GM12878 (cell line): Measurements from ENCODE around the gene CABLES1. TPM values are rescaled to one million over a fixed set of nuclear protein-coding genes. Genes with fewer than 3 reads are reported as not detected.
A peak's percentile ranks its signal among the peaks of the same experiment; 100 is the strongest.

ENCODE experiments used
- ATAC-seq: fragments of 200-7000 bp; cut with Tn5 transposase; 3 replicates; pipeline ENCODE4 v1.9.1; 2020; ENCODE audit warnings: mild to moderate bottlenecking, moderate library complexity
- BruUV-seq: library from RNA; stranded (reverse); fragments of 400-500 nt; replicated peaks from 2 replicates; lab custom pipeline; 2021; lab: Mats Ljungman, UMichigan
- CTCF ChIA-PET: fragments of 300-600 bp; sonication (Branson Sonifier 250); formaldehyde crosslinking; extraction: SDS; loops from one replicate; lab custom pipeline; 2021; ENCODE audit warnings: inconsistent platforms; lab: Yijun Ruan, JAX
- POLR2A ChIA-PET: fragments of 350-600 bp; formaldehyde crosslinking; extraction: SDS; loops from one replicate; lab custom pipeline; 2021; ENCODE audit warnings: inconsistent platforms; lab: Charles Lee
- RAD21 ChIA-PET: fragments of 300-600 bp; sonication (Branson Sonifier 250); formaldehyde crosslinking; loops from one replicate; lab custom pipeline; 2023; ENCODE audit warnings: antibody characterized with exemption; ENCODE audit not compliant: unreplicated experiment; lab: Charles Lee
- SMC1A ChIA-PET: fragments of 300-600 bp; sonication (Branson Sonifier 250); formaldehyde crosslinking; loops from one replicate; lab custom pipeline; 2023; ENCODE audit not compliant: unreplicated experiment, uncharacterized antibody; lab: Charles Lee
- DNase-seq: peaks from one replicate; pipeline ENCODE4 v3.0.0-alpha.2; 2011; ENCODE audit warnings: low read depth, low spot score
- FAIRE-seq: peaks from 3 replicates; lab custom pipeline; 2011; peaks lifted over from hg19 to GRCh38; lab: Jason Lieb, UNC
- H2AFZ ChIP-seq: 2 replicates; pipeline ENCODE4 v1.6.0; 2011; ENCODE audit warnings: low read depth, low read length, control low read depth; ENCODE audit not compliant: control insufficient read depth
- H3K27ac ChIP-seq: 2 replicates; pipeline ENCODE4 v1.5.1; 2011; ENCODE audit warnings: control low read depth; ENCODE audit not compliant: control insufficient read depth, insufficient read depth
- H3K27me3 ChIP-seq, 2 experiments: replicated peaks in 1 of 2; 2 replicates each; pipeline versions ENCODE4 v1.6.0 to v1.6.1; 2011; ENCODE audit warnings: low read length in 1 of 2; ENCODE audit not compliant: control insufficient read depth in 2 of 2, insufficient read depth in 2 of 2
- H3K36me3 ChIP-seq, 2 experiments: 2 replicates each; pipeline ENCODE4 v1.5.1; 2011; ENCODE audit warnings: low read length in 1 of 2; ENCODE audit not compliant: control insufficient read depth in 2 of 2, insufficient read depth in 2 of 2
- H3K4me1 ChIP-seq: 2 replicates; pipeline ENCODE4 v1.6.1; 2011; ENCODE audit warnings: mild to moderate bottlenecking, low read length, moderate library complexity, mixed read lengths; ENCODE audit not compliant: control insufficient read depth, insufficient read depth
- H3K4me2 ChIP-seq: 2 replicates; pipeline ENCODE4 v1.6.0; 2011; ENCODE audit warnings: control low read depth; ENCODE audit not compliant: control insufficient read depth, insufficient read depth
- H3K4me3 ChIP-seq: fragments of 200-600 bp; sonication (generic); 2 replicates; pipeline ENCODE4 v1.5.1; 2016
- H3K79me2 ChIP-seq: 2 replicates; pipeline ENCODE4 v1.6.0; 2011; ENCODE audit warnings: low read length; ENCODE audit not compliant: control insufficient read depth, insufficient read depth
- H3K9ac ChIP-seq: 2 replicates; pipeline ENCODE4 v1.8.0; 2011; ENCODE audit warnings: low read length, control low read depth, mixed read lengths; ENCODE audit not compliant: control insufficient read depth, insufficient read depth
- H3K9me3 ChIP-seq: replicated peaks from 3 replicates; pipeline ENCODE4 v1.5.1; 2011; ENCODE audit warnings: mild to moderate bottlenecking, low read length; ENCODE audit not compliant: control insufficient read depth, insufficient read depth
- H4K20me1 ChIP-seq: 2 replicates; pipeline ENCODE4 v1.6.0; 2011; ENCODE audit not compliant: control insufficient read depth, insufficient read depth
- CHD4 ChIP-seq: fragments of 200-600 bp; sonication (generic); IDR thresholded peaks from 2 replicates; pipeline ENCODE4 v1.6.1; 2016; ENCODE audit warnings: mild to moderate bottlenecking
- HDAC6 ChIP-seq: fragments of 200-600 bp; sonication (generic); IDR thresholded peaks from one replicate; pipeline ENCODE4 v1.8.0; 2017; ENCODE audit warnings: antibody characterized with exemption; ENCODE audit not compliant: unreplicated experiment
- JUNB ChIP-seq: IDR thresholded peaks from 2 replicates; pipeline ENCODE4 v1.6.1; 2016; ENCODE audit warnings: antibody characterized with exemption, mild to moderate bottlenecking
- NBN ChIP-seq: fragments of 450-650 bp; IDR thresholded peaks from 2 replicates; pipeline ENCODE4 v1.6.1; 2016
- SREBF1 ChIP-seq: IDR thresholded peaks from 2 replicates; pipeline ENCODE4 v1.6.1; 2012; ENCODE audit warnings: mild to moderate bottlenecking, low read length
- TCF3 ChIP-seq: IDR thresholded peaks from 2 replicates; pipeline ENCODE4 v1.6.1; 2012; ENCODE audit warnings: low read depth, mild to moderate bottlenecking, low read length, borderline replicate concordance; ENCODE audit not compliant: insufficient read depth
- ZNF207 ChIP-seq: fragments of 450-650 bp; IDR thresholded peaks from 2 replicates; pipeline ENCODE4 v1.6.1; 2014; ENCODE audit warnings: antibody characterized with exemption, mild to moderate bottlenecking, borderline replicate concordance
- ZNF217 ChIP-seq: fragments of 450-650 bp; IDR thresholded peaks from 2 replicates; pipeline ENCODE4 v1.6.1; 2017; ENCODE audit warnings: antibody characterized with exemption, mild to moderate bottlenecking
- WGBS: methylation state at CpG from one replicate; pipeline ENCODE4 v1.1.6; 2016; ENCODE audit warnings: low lambda C conversion rate; ENCODE audit not compliant: insufficient replicate concordance, insufficient coverage; ENCODE audit errors: missing lambda C conversion rate; 5-methylcytosine and 5-hydroxymethylcytosine counted together
- in situ Hi-C: fragments of 300-500 bp; cut with MboI; formaldehyde crosslinking; loops from 9 replicates; pipeline ENCODE4 v1.14.3; 2018; ENCODE audit warnings: mixed read lengths
- intact Hi-C: fragments of 100-400 bp; cut with micrococcal nuclease; formaldehyde crosslinking; loops from one replicate; pipeline ENCODE4 v1.14.2; 2022; ENCODE audit not compliant: unreplicated experiment
- polyA plus RNA-seq, 11 experiments: library from polyadenylated mRNA; depleted of rRNA in 4 of 11; unstranded in 6 of 11; stranded (reverse) in 5 of 11; fragments of >200 nt; fragmentation: Nextera tagmentation in 4 of 11; fragmentation: Illumina TruSeq in 1 of 11; extraction: Ambion mirVana in 4 of 11; extraction: Trizol in 1 of 11; gene quantifications; 1 replicate in 1 of 11; 2 replicates in 10 of 11; pipeline versions ENCODE4 v1.2.1 to v1.2.3, GENCODE V29; 2011 to 2016; ENCODE audit warnings: inconsistent platforms in 2 of 11, missing spikeins in 2 of 11, low read depth in 1 of 11
- total RNA-seq, 4 experiments: library from RNA; depleted of rRNA in 3 of 4; stranded (reverse); fragments of >200 nt in 3 of 4; fragmentation: Illumina TruSeq in 1 of 4; extraction: Trizol in 1 of 4; gene quantifications; 2 replicates each; pipeline versions ENCODE4 v1.2.1 to v1.2.3, GENCODE V29; 2013 to 2021
- TF ChIP-seq, protein P1 (sequence below): fragments of 450-650 bp; conservative IDR thresholded peaks from 2 replicates; pipeline ENCODE4 v1.6.1; 2017; ENCODE audit warnings: mild to moderate bottlenecking, moderate library complexity
- TF ChIP-seq, protein P2 (sequence below): IDR thresholded peaks from 2 replicates; pipeline ENCODE4 v1.6.1; 2011; ENCODE audit warnings: low read depth, mild to moderate bottlenecking, low read length, moderate library complexity, borderline replicate concordance; ENCODE audit errors: extremely low read depth
- TF ChIP-seq, protein P3 (sequence below): fragments of 450-650 bp; formaldehyde crosslinking; IDR thresholded peaks from 2 replicates; pipeline ENCODE4 v1.4.0; 2022; ENCODE audit warnings: mild to moderate bottlenecking, moderate library complexity

The CABLES1 gene
- total and polyA plus RNA-seq, 10 of the 15 experiments (the other 5 are each of a cell fraction or from before 2014, with no cell fraction given), result 2.9 to 27.2 (median 8.2) TPM

DNA sequence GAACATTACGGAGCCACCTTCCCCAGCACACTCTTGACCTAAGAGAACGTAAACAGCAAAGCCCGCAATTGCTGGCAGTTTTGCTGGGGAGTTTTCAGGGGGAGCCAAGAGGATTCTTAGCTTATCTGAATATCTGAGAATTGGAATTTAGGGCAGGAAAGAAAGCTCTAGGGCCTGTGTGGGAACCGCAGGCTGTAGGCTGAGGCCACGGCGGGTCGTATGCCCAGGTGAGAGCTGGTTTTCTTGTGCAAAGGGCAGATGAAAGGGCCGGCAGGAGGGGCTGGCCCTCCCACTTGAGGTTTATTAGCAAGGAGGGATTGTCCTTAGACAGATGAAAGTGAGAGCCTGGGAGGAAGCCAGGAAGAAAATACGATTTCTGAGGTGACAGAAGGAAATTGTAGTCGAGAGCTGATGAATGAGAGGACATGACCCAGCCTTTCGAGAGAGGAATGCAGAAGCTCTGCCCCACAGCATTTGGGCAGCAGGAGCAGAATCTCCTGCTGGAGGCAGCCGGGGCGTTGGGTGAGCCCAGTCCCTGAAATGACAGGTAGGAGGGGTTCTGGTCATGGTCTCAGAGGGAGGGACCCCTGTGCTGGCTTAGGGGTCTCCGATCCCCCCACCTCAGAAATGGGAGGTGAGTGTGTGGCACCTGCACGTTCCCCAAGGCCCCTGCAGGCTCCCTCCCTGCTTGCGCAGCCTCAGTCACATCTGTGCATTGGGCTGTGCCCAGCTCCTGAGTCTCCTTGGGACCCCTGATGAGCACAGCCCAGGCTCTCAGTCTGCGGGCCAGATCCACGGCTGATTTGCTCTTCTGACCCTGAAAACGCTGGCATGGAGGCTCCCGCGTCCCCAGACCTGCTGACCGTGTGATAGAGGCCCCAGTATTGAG lies 61.1 kb downstream of the CABLES1 start (continued):
- TF ChIP-seq, protein P1, sequence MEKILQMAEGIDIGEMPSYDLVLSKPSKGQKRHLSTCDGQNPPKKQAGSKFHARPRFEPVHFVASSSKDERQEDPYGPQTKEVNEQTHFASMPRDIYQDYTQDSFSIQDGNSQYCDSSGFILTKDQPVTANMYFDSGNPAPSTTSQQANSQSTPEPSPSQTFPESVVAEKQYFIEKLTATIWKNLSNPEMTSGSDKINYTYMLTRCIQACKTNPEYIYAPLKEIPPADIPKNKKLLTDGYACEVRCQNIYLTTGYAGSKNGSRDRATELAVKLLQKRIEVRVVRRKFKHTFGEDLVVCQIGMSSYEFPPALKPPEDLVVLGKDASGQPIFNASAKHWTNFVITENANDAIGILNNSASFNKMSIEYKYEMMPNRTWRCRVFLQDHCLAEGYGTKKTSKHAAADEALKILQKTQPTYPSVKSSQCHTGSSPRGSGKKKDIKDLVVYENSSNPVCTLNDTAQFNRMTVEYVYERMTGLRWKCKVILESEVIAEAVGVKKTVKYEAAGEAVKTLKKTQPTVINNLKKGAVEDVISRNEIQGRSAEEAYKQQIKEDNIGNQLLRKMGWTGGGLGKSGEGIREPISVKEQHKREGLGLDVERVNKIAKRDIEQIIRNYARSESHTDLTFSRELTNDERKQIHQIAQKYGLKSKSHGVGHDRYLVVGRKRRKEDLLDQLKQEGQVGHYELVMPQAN, result no peak
- TF ChIP-seq HDAC6, result no peak
- TF ChIP-seq, protein P2, sequence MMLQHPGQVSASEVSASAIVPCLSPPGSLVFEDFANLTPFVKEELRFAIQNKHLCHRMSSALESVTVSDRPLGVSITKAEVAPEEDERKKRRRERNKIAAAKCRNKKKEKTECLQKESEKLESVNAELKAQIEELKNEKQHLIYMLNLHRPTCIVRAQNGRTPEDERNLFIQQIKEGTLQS, result no peak

DNA sequence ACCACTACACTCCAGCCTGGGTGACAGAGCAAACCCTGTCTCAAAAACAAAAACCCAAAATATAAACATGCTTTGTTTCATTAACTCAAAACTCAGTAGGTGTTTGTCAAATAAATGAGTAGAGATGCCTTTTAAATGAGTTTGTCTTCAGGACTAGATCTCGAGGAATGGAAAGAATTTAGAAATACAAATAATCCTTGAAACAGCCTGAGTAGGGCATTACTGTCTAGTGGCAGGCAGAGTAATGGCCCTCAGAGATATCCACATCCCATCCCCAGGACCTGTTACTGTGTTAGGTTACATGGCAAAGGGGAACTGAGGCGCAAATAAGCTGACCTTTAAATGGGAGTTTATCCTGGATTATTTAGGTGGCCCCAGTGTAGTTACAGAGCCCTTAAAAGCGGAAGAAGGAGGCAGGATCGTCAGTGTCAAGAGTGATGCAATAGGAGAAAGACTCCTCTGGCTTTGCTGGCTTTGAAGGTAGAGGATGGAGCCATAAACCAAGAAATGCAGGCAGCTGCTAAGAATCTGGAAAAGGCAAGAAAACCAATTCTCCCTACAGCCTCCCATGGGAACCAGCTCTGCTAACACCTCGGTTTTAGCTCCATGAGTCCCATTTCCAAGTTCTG lies 63.0 kb downstream of the CABLES1 start:
- Histone ChIP-seq H3K27ac (no peak overlapping the region), H3K36me3 (peaks cover 19% of the 10 kb centered on the region in 2 experiments; a peak in 3 of 4 replicates), H3K4me1 (peaks cover 4% of the 10 kb centered on the region; the same call in 1 of the 2 replicates), H3K9ac (no peak overlapping the region), H2AFZ (no peak overlapping the region), H3K4me3 (no peak overlapping the region), H3K4me2 (no peak overlapping the region), H4K20me1 (no peaks in the 10 kb centered on the region), H3K79me2 (no peaks in the 10 kb centered on the region), H3K9me3 (no peaks in the 10 kb centered on the region; the same call in 1 of the 3 replicates), H3K27me3 (no peaks in the 10 kb centered on the region)
- POLR2A ChIA-PET, result interaction anchor here (1.0 kb wide), 1 partner anchor 12 kb away, joined by 4 read pairs; no protein-coding TSS in a partner anchor
- in situ Hi-C loops (no loop called here), intact Hi-C loops (no loop called here)
- ATAC-seq (no peak), FAIRE-seq (no peak), DNase-seq (no peak)
- CTCF ChIA-PET, result interaction anchor here (1.5 kb wide), 1 partner anchor 9 kb away, joined by 5 read pairs; no protein-coding TSS in a partner anchor
- RAD21 ChIA-PET, result no interaction called here
- SMC1A ChIA-PET, result interaction anchor here (0.6 to 1.3 kb wide), 3 partner anchors 33 to 180 kb away, joined by 3 read pairs; no protein-coding TSS in a partner anchor
- BruUV-seq, result TSS peak; percentile 9
- TF ChIP-seq, protein P3, sequence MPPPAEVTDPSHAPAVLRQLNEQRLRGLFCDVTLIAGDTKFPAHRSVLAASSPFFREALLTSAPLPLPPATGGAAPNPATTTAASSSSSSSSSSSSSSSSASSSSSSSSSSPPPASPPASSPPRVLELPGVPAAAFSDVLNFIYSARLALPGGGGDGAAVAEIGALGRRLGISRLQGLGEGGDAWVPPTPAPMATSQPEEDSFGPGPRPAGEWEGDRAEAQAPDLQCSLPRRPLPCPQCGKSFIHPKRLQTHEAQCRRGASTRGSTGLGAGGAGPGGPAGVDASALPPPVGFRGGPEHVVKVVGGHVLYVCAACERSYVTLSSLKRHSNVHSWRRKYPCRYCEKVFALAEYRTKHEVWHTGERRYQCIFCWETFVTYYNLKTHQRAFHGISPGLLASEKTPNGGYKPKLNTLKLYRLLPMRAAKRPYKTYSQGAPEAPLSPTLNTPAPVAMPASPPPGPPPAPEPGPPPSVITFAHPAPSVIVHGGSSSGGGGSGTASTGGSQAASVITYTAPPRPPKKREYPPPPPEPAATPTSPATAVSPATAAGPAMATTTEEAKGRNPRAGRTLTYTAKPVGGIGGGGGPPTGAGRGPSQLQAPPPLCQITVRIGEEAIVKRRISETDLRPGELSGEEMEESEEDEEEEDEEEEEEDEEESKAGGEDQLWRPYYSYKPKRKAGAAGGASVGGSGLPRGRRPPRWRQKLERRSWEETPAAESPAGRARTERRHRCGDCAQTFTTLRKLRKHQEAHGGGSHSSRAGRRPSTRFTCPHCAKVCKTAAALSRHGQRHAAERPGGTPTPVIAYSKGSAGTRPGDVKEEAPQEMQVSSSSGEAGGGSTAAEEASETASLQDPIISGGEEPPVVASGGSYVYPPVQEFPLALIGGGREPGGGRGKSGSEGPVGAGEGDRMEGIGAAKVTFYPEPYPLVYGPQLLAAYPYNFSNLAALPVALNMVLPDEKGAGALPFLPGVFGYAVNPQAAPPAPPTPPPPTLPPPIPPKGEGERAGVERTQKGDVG (CRISPR knock-in tag), result no peak
- TF ChIP-seq SREBF1 (no peak), TCF3 (no peak), CHD4 (no peak), NBN (no peak), ZNF217 (no peak), JUNB (no peak), ZNF207 (no peak)
- TF ChIP-seq, protein P2, result no peak
- 83% methylated on average over 5 of the region's 5 CpGs for WGBS
